ENCODE data around the gene TSR3. TPM values are rescaled to one million over a fixed set of nuclear protein-coding genes. Genes with fewer than 3 reads are reported as not detected.

The TSR3 gene
- total RNA-seq, 1 donor, result 42.7 TPM

DNA sequence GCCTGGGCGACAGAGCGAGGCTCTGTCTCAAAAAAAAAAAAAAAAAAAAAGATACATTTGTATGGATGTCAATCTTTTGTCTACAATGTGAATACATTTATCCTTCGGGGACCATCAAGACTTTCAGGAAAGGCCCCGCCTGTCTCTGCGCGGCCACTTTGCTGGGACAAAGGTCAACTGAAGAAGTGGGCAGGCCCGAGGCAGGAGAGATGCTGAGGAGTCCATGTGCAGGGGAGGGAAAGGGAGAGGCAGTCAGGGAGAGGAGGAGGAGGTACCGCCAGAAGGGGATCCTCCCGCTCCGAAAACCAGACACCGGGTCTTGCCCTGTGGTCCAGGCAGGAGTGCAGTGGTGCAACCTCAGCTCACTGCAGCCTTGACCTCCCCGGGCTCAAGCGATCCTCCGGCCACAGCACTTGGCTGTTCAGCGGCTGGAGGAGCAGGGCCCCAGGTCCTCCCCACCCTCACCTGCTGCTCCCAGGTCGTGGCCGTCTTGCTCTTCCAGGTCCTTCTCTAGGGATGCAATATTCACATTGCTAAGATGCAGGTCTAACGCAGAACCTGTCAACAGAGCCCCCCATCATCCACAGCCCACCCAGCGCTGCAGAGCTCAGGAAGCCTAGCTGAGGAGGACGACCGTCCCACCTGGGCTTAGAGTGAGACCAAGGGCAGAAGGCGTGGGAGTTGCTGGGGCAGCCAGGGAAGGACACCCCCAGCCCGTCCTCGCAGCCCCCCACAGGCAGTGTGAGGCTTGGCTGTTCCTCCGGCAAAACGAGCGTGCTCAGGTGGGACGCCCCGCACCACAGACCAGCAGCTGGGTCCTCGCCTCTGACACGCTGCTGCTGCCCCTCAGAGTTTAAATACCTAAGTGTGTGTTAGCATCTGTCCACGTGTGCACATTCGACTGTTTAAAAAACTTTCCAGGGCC is 19.6 kb upstream of the TSR3 start:
- TF ChIP-seq, protein P1, sequence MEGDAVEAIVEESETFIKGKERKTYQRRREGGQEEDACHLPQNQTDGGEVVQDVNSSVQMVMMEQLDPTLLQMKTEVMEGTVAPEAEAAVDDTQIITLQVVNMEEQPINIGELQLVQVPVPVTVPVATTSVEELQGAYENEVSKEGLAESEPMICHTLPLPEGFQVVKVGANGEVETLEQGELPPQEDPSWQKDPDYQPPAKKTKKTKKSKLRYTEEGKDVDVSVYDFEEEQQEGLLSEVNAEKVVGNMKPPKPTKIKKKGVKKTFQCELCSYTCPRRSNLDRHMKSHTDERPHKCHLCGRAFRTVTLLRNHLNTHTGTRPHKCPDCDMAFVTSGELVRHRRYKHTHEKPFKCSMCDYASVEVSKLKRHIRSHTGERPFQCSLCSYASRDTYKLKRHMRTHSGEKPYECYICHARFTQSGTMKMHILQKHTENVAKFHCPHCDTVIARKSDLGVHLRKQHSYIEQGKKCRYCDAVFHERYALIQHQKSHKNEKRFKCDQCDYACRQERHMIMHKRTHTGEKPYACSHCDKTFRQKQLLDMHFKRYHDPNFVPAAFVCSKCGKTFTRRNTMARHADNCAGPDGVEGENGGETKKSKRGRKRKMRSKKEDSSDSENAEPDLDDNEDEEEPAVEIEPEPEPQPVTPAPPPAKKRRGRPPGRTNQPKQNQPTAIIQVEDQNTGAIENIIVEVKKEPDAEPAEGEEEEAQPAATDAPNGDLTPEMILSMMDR (IDR thresholded peaks at IDR 0.05; ENCODE audit: insufficient read depth, low read depth, low read length), result no peak
- DNase-seq (ENCODE audit: low read depth), result no peak
- H3K4me3 ChIP-seq (ENCODE audit: low read depth, low read length), result no peak overlapping the region

DNA sequence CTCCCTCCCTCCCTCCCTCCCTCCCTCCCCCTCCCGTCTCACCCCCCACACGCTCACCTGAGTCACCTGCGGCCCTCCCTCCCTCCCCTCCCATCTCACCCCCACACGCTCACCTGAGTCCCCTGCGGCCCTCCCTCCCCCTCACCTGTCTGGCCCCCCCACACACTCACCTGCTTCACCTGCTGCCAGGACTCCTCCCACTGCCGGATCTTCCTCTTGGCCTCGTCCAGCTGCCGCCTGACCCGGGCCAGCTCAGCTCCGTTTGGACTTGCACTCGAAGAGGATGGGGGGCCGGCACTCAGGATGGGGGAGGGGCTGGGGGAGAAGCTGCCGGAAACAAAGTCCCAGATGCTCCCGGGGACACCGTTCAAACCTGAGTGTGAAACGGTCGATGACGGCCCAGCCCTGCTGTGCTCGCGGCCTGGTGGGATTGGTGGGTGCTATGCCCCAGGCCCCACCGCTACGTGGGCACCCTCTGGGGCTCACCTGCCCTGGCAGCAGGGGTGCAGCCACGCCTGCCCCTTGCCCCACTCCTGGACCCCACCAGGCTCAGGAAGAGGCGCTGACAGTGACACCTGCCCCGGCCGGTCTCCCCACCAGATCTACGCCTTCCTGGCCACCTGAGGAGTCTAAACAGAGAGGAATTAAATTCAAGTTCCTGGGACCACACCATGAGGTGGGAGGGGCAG is 16.0 kb upstream of the TSR3 start:
- TF ChIP-seq, protein P1 (IDR thresholded peaks at IDR 0.05; ENCODE audit: insufficient read depth, low read depth, low read length), result no peak
- H3K4me3 ChIP-seq (ENCODE audit: low read depth, low read length), result no peak overlapping the region
- no peak for DNase-seq (ENCODE audit: low read depth)

DNA sequence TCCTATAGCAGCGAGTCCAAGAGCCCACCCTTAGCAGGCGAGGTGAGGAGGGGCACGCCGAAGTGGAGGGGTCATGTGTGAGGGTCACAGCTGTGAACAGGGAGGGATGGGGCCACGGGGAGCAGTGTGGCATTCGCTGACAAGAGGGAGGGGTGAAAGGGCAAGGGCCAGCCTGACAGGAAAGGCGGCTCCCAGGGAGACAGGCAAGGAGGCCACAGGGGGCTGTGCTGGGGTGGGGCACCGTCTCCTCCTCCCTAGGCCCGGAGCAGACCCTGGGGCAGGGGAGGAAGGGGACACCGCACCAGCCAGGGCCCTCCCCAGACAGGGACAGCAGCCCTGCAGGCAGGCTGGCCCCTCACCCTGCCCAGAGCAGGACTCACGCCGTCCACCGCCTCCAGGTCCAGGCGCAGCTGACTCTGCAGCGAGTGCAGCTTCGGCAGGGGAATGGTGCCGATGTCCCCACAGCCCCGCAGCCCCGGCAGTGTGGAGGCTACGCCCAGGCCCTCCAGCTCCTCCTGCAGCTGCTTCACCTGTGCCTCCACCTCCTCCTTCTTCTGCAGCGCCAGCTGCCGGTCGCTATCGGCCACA is 15.1 kb upstream of the TSR3 start:
- no peak for DNase-seq (ENCODE audit: low read depth)
- TF ChIP-seq, protein P1 (IDR thresholded peaks at IDR 0.05; ENCODE audit: insufficient read depth, low read depth, low read length), result no peak
- H3K4me3 ChIP-seq (ENCODE audit: low read depth, low read length), result no peak overlapping the region

DNA sequence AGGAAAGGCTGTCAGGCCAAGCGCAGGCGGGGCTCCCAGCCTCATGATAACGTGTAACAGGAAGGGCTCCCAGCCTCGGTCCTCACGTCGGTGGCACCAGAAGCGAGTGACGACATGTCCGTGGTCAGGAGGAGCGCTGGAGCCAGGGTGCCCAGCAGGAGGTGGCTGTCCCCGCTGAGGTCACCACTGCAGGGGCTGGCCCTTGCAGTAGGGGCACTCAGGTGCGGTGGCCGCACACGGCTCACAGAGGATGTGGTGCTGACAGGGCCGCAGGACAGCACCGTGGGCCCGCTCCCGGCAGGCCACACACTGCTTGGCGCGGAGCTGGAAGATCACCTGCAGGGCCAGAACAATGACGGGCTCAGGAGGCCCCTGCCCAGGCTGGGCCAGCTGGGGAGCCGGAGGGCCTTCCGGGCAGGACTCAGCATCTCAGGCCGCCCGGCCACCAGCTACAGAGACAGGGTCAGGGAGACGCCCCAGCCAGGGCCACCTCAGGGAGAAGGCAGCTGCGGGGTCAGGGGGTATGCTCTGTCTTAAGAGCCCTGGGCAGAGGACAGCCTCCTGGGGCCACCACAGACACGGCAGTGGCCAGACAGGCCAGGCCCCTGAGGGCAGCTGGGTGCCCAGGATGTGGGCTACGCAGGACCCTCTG is 14.5 kb upstream of the TSR3 start:
- no peak for DNase-seq (ENCODE audit: low read depth)
- TF ChIP-seq, protein P1 (IDR thresholded peaks at IDR 0.05; ENCODE audit: insufficient read depth, low read depth, low read length), result no peak
- no peak overlapping the region for H3K4me3 ChIP-seq (ENCODE audit: low read depth, low read length)

DNA sequence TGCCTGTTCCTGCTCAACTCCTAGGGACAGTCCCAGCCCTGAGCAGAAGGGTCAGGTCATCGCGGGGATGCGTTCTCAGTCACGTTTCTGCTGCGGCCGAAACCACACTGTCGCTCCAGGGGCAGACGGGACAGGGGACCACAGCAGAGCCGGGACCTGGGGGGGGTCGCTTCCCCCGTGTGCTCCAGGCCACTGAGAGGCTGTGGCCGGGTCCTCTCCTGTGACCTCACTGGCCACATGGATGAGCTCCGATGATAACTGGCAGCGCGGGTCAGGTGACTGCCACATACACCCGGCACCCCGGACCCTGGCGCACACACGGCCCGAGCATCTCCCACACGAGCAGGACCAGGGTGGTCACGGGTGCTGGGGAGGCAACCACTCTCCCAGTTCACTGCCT is 12.8 kb upstream of the TSR3 start:
- TF ChIP-seq, protein P1 (IDR thresholded peaks at IDR 0.05; ENCODE audit: insufficient read depth, low read depth, low read length), result no peak

DNA sequence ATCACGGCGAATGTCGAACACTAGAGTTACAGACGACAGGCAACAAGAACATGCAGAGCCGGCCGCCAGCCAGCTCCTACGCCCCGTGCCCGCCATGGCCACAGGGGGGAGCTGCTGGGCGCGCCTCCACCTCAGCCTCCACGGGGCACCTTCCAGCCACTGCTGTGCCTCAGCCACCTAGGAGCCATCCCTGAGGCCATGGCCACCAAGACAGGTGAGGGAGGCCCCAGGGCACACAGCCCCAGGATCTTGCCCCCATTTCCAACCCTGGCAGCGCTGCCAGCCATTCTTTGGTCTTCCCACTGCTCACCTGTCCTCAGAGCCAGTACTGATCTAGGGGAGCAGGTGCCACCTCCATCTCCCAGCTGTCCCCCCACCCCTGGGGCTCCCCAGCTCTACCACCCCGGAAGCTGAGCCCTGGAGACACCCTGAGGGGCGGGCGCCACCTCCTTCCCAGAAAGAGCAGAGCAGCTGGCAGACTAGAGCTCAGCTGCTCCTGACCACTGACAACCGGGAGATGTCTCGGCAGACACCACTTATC is 11.9 kb upstream of the TSR3 start:
- TF ChIP-seq, protein P1 (IDR thresholded peaks at IDR 0.05; ENCODE audit: insufficient read depth, low read depth, low read length), result peak; percentile 79
- DNase-seq (ENCODE audit: low read depth), result peak; percentile 37
- no peak overlapping the region for H3K4me3 ChIP-seq (ENCODE audit: low read depth, low read length)

More for the DNA sequence above, 12.8 kb upstream of the TSR3 start:
- no peak for DNase-seq (ENCODE audit: low read depth)
- no peak overlapping the region for H3K4me3 ChIP-seq (ENCODE audit: low read depth, low read length)

Measured in fibroblast of villous mesenchyme (primary cell).